OCI-LY1 (cell line): ENCODE data around the gene CASP10.

Source experiments
- H2AFZ ChIP-seq: fragments of 200-600 bp; sonication (generic), shearing (Covaris generic); 2 replicates; pipeline ENCODE4 v1.6.0; 2014; ENCODE audit warnings: antibody characterized with exemption, mild to moderate bottlenecking, low read length
- H3F3A ChIP-seq: fragments of 200-600 bp; sonication (generic), shearing (Covaris generic); 2 replicates; pipeline ENCODE4 v1.6.0; 2014; ENCODE audit warnings: mild to moderate bottlenecking, antibody characterized with exemption, low read length, moderate library complexity; ENCODE audit not compliant: insufficient read depth
- H3K27ac ChIP-seq: fragments of 200-600 bp; sonication (generic); 2 replicates; pipeline ENCODE4 v1.5.1; 2014; ENCODE audit warnings: low read length, mixed run types, mild to moderate bottlenecking, low read depth; ENCODE audit not compliant: poor library complexity, severe bottlenecking
- H3K27me3 ChIP-seq: fragments of 200-600 bp; sonication (generic); 2 replicates; pipeline ENCODE4 v1.6.0; 2014; ENCODE audit warnings: antibody characterized with exemption, mild to moderate bottlenecking, low read length, moderate library complexity; ENCODE audit not compliant: insufficient read depth
- H3K36me3 ChIP-seq: fragments of 200-600 bp; sonication (generic); 2 replicates; pipeline ENCODE4 v1.6.1; 2014; ENCODE audit warnings: mild to moderate bottlenecking, antibody characterized with exemption, low read length, moderate library complexity, mixed read lengths; ENCODE audit not compliant: insufficient read depth
- H3K4me1 ChIP-seq: fragments of 200-600 bp; sonication (generic); 2 replicates; pipeline ENCODE4 v1.5.1; 2014; ENCODE audit warnings: mild to moderate bottlenecking, low read length, moderate library complexity; ENCODE audit not compliant: insufficient read depth, severe bottlenecking
- H3K4me2 ChIP-seq: fragments of 200-600 bp; sonication (generic), shearing (Covaris generic); 2 replicates; pipeline ENCODE4 v1.6.1; 2014; ENCODE audit warnings: low read length
- H3K4me3 ChIP-seq: fragments of 200-600 bp; sonication (generic); 2 replicates; pipeline ENCODE4 v1.5.1; 2014; ENCODE audit warnings: low read length, low read depth, mild to moderate bottlenecking, mixed read lengths; ENCODE audit not compliant: poor library complexity, severe bottlenecking
- H3K79me2 ChIP-seq: fragments of 200-600 bp; shearing (Covaris generic); 2 replicates; pipeline ENCODE4 v1.6.1; 2016; ENCODE audit warnings: mixed run types, low read length, mixed read lengths; ENCODE audit not compliant: insufficient read depth
- H3K9ac ChIP-seq: fragments of 200-600 bp; sonication (generic), shearing (Covaris generic); 2 replicates; pipeline ENCODE4 v1.6.1; 2014; ENCODE audit warnings: mild to moderate bottlenecking, low read length, mixed read lengths
- H3K9me2 ChIP-seq: fragments of 200-600 bp; sonication (generic), shearing (Covaris generic); 2 replicates; pipeline ENCODE4 v1.6.1; 2014; ENCODE audit warnings: low read depth, mild to moderate bottlenecking, low read length, mixed read lengths
- H3K9me3 ChIP-seq: fragments of 200-600 bp; shearing (Covaris generic); 2 replicates; pipeline ENCODE4 v1.6.1; 2014; ENCODE audit warnings: low read length, mixed read lengths
- H4K20me1 ChIP-seq: fragments of 200-600 bp; sonication (generic), shearing (Covaris generic); 2 replicates; pipeline ENCODE4 v1.6.0; 2016; ENCODE audit warnings: mild to moderate bottlenecking, low read length; ENCODE audit not compliant: insufficient read depth
- CTCF ChIP-seq: fragments of 200-600 bp; sonication (generic), shearing (Covaris generic); IDR thresholded peaks from 2 replicates; pipeline ENCODE4 v1.5.1; 2017; ENCODE audit warnings: mild to moderate bottlenecking, antibody characterized with exemption, low read length, moderate library complexity, mixed read lengths
- EZH2 ChIP-seq: fragments of 200-600 bp; sonication (generic), shearing (Covaris generic); IDR thresholded peaks from 2 replicates; pipeline ENCODE4 v1.8.0; 2017; ENCODE audit warnings: borderline replicate concordance, mixed run types, mild to moderate bottlenecking, antibody characterized with exemption, low read length, moderate library complexity, mixed read lengths

CASP10 gene

DNA sequence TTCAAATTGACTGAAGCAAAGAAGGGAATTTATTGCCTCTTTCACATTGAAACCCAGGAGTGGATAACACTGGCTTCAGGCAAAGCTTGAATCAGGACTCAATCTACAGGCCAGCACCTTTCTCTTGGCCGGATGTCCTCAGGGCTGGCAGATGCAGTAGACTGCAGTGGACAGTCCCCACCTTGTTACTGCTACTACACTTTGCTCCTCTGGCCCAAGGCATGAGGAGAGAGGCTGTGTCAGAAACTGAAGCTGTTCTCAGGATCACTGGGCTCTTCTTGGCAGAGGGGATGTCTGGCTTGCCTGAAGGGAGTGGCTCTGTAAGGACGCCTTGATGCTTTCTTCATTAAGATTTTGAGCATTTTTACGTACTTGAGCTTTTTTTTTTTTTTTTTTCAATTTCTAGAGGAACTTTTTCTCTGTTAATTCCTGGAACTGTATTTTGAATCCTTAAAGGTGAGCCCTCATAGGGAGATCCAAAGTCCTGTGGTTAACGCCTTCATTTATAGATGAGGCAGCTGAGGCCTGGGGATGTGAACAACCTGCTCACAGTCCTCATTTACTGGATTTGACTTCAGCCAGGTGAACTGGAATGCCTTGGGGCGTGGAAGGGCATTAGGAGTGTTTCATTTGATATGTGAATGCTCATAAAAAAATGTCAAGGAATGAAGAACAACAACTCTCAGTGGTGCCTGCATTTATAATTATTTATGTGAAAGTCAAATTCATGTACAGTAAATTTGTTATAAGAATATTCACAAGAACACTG lies 36.6 kb downstream of the CASP10 start:
- no peaks in the 10 kb centered on the region for H3F3A ChIP-seq
- H3K79me2 ChIP-seq = no peaks in the 10 kb centered on the region
- H3K9ac ChIP-seq = no peak overlapping the region
- no peaks in the 10 kb centered on the region for H3K27me3 ChIP-seq
- no peak overlapping the region for H3K4me2 ChIP-seq
- peaks cover 7% of the 10 kb centered on the region for H3K4me1 ChIP-seq
- no peak overlapping the region for H3K4me3 ChIP-seq
- no peaks in the 10 kb centered on the region for H4K20me1 ChIP-seq
- H3K27ac ChIP-seq = no peak overlapping the region
- H3K9me2 ChIP-seq = no peaks in the 10 kb centered on the region
- no peak overlapping the region for H2AFZ ChIP-seq
- TF ChIP-seq CTCF = no peak
- no peak for TF ChIP-seq EZH2
- H3K36me3 ChIP-seq = no peaks in the 10 kb centered on the region
- H3K9me3 ChIP-seq = no peaks in the 10 kb centered on the region

GRCh38 chr2:201220102-201220570 lies 37.2 kb downstream of the CASP10 start:
- H3K4me1 ChIP-seq = peaks cover 7% of the 10 kb centered on the region
- no peaks in the 10 kb centered on the region for H3K9me2 ChIP-seq
- H3K4me2 ChIP-seq = no peak overlapping the region
- TF ChIP-seq EZH2 (no peak), CTCF (no peak)
- no peaks in the 10 kb centered on the region for H3K27me3 ChIP-seq
- H3K9me3 ChIP-seq = no peaks in the 10 kb centered on the region
- H4K20me1 ChIP-seq = no peaks in the 10 kb centered on the region
- no peak overlapping the region for H2AFZ ChIP-seq
- H3F3A ChIP-seq = no peaks in the 10 kb centered on the region
- no peaks in the 10 kb centered on the region for H3K36me3 ChIP-seq
- no peak overlapping the region for H3K27ac ChIP-seq
- H3K4me3 ChIP-seq = no peak overlapping the region
- H3K79me2 ChIP-seq = no peaks in the 10 kb centered on the region
- no peak overlapping the region for H3K9ac ChIP-seq

DNA sequence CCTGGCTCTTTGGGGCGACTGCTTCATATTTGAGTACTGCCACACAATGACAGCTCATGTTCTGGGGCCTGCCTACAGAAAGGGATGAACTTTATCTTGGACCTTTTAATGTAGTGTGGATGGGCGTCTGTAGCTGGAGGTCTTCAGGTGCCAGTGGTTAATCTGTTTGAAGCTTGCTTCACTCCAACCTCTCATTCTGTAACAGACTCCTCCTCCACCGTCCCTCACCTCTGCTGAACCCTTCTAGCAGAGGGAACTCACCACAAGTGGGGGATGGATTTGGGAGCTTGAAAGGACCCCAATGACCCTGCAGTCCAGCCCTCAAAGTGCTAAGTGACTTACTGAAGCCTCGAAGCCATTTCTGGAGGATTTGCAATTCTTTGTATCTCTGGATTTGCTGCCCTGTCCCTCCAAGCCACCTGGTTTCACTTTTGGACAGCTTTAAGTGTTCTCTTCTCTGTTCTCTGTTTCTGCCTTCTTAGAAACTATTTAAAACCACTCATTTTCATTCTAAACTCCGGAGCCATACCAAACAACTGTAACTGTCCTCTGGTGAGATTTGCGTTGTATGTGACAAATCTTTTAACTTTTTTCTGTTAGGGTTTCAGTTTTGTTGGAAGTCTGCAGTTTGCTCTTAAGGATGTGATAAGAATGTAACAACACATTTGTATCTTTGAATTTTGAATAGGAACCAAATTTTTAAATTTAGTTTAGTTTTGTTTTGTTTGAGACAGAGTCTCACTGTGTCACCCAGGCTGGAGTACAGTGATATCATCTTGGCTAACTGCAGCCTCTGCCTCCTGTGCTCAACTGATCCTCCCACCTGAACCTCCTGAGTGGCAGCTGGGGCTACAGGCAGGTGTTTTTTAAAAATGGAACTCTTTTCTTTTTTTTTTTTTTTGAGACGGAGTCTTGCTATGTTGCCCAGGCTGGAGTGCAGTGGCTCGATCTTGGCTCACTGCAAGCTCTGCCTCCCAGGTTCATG lies 40.4 kb downstream of the CASP10 start:
- Histone ChIP-seq H3K4me1 (peaks cover 7% of the 10 kb centered on the region), H3K79me2 (no peaks in the 10 kb centered on the region), H3K27ac (no peak overlapping the region), H3K4me2 (peak overlapping the region; percentile 17; the same call in 1 of the 2 replicates), H2AFZ (no peak overlapping the region), H3K36me3 (no peaks in the 10 kb centered on the region), H3K27me3 (no peaks in the 10 kb centered on the region), H4K20me1 (no peaks in the 10 kb centered on the region), H3K9ac (no peak overlapping the region; the same call in 1 of the 2 replicates), H3K4me3 (no peak overlapping the region), H3K9me3 (no peaks in the 10 kb centered on the region), H3K9me2 (no peaks in the 10 kb centered on the region), H3F3A (no peaks in the 10 kb centered on the region)
- TF ChIP-seq CTCF (no peak), EZH2 (no peak)
